ENCODE data around the gene APBB1IP.

The APBB1IP gene

GRCh38 chr10:26513101-26513500, 75.0 kb downstream of the APBB1IP start:
- DNase-seq, result no peak

GRCh38 chr10:26516540-26517101, 78.5 kb downstream of the APBB1IP start:
- DNase-seq, result no peak

- DNase-seq, result no peak
These were observed 79.2 kb downstream of the APBB1IP start for GRCh38 chr10:26517141-26517867.

- no peak for DNase-seq
These were observed 81.7 kb downstream of the APBB1IP start for GRCh38 chr10:26519803-26520202.

- no peak for DNase-seq
These were observed 82.4 kb downstream of the APBB1IP start for GRCh38 chr10:26520575-26520974.

- DNase-seq, result no peak
These were observed 86.2 kb downstream of the APBB1IP start for GRCh38 chr10:26524161-26524896.

- DNase-seq, result no peak
These were observed 87.4 kb downstream of the APBB1IP start for GRCh38 chr10:26525586-26525985.

- no peak for DNase-seq
These were observed 88.9 kb downstream of the APBB1IP start for GRCh38 chr10:26527018-26527417.

GRCh38 chr10:26528048-26528447, 89.9 kb downstream of the APBB1IP start:
- DNase-seq, result no peak

GRCh38 chr10:26528715-26529393, 90.7 kb downstream of the APBB1IP start:
- DNase-seq, result no peak

GRCh38 chr10:26534384-26534783, 96.2 kb downstream of the APBB1IP start:
- DNase-seq, result no peak

- DNase-seq, result peak; percentile 9
These were observed 102.5 kb downstream of the APBB1IP start for GRCh38 chr10:26540601-26541000.

- no peak for DNase-seq
These were observed 105.6 kb downstream of the APBB1IP start for GRCh38 chr10:26543567-26544306.

- no peak for DNase-seq
These were observed 106.8 kb downstream of the APBB1IP start for GRCh38 chr10:26544932-26545331.

GRCh38 chr10:26550774-26551526, 112.8 kb downstream of the APBB1IP start:
- DNase-seq, result peak; percentile 6

- no peak for DNase-seq
These were observed 116.1 kb downstream of the APBB1IP start for GRCh38 chr10:26554246-26554645.

GRCh38 chr10:26555719-26556368, 117.7 kb downstream of the APBB1IP start:
- DNase-seq, result no peak

GRCh38 chr10:26556748-26557640, 118.9 kb downstream of the APBB1IP start:
- DNase-seq, result peak; percentile 56

- DNase-seq, result no peak
These were observed 119.5 kb downstream of the APBB1IP start for GRCh38 chr10:26557641-26558014.
